CD4-positive, alpha-beta T cell treated with Interleukin-17A for 1 hour (primary cell): ENCODE measurements around the gene TMEM231.
"Not testable (repeated sequence)": the region's sequence is repeated elsewhere in the genome, so short reads cannot be mapped to it uniquely, and the experiment has no call there.

Source experiments
- DNase-seq: peaks from one replicate; pipeline ENCODE4 v3.0.0-alpha.2; 2020

The TMEM231 gene

DNA sequence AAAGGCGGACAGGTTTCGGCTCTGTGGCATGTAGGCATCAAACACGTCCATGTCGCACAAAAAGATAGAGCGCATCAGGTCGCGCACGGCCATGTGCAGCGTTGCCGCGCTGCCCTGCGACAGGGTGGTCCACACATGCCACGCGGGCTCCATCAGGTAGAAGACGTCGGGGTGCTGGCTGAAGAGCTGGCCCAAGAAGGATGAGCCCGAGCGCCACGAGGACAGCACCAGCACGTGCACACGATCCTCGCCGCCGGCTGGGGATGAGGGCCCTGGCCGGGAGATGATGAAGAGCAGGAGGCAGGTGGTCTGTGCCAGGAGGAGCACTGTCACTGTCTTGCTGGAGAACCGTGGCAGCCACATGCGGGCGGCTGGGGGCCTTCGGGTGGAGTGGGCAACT is 26.1 kb downstream of the TMEM231 start:
- DNase-seq = no peak

GRCh38 chr16:75529056-75529905 is 26.8 kb downstream of the TMEM231 start:
- DNase-seq = no peak

DNA sequence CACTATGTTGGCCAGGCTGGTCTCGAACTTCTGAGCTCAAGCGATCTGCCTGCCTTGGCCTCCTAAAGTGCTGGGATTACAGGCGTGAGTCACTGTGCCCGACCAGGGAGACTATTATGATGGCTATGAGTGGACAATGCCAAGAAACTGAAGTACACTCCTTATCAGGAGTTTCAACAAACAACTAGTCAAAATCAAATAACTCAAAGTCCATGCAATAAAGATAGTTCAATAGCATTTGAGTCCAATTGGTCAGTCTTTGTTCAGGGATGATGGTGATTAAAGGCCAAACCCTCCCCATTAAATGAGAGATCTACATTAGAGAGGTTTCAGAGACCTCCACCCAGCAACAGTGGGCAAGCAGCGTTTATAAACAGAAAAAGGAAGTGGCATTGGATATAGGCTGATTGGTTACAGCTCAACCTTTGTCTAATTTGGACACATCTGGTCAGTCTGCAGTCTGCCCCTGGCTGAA is 28.2 kb downstream of the TMEM231 start:
- no peak for DNase-seq

DNA sequence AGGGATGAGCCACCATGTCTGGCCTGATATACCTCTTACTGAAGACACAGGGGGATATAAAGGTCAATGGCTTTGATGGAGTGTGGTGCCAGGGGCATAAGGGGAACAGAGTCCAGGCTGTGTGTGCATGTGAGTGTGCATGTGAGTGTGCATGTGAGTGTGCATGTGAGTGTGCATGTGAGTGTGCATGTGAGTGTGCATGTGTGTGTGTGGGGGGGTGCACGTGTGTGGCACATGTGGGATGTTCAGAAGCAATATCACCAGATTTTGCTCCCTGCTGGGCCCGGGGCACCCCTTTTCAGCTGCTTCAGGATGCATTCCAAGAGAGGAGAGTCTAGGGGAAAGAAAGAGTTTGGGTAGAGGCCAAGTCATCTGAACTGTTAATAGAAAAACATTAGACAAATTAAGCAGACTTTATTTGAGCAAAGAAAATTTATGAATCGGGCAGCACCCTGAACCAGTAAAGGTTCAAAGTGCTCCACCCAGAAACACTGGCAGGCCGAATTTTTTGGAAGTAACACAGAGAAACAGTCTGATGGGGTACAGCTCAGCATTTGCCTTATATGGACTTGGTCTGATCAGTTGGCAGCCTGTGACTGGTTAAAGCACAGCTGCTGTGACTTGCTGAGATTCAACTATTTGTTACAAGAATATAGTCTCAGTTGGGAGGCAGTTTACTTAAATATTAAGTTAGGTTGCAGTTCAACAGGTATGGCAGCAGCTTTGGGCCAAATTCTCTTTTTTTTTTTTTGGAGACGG is 29.8 kb downstream of the TMEM231 start:
- no peak for DNase-seq

DNA sequence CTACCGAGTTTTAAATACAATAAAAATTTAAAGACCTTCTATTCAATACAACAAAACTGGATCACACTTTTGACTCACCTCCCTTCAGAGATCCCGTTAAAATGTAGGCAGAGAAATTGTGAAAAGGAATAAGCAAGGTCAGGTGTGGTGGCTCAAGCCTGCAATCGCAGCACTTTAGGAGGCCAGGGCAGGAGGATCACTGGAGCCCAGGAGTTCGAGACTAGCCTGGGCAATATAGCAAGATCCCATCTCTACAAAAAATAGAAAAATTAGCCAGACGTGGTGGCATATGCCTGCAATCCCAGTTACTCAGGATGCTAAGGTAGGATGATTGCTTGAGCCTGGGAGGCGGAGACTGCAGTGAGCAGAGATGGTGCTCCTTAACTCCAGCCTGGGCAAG is 36.9 kb downstream of the TMEM231 start:
- DNase-seq = no peak

GRCh38 chr16:75516189-75516966 is 39.7 kb downstream of the TMEM231 start:
- DNase-seq = peak; percentile 35

DNA sequence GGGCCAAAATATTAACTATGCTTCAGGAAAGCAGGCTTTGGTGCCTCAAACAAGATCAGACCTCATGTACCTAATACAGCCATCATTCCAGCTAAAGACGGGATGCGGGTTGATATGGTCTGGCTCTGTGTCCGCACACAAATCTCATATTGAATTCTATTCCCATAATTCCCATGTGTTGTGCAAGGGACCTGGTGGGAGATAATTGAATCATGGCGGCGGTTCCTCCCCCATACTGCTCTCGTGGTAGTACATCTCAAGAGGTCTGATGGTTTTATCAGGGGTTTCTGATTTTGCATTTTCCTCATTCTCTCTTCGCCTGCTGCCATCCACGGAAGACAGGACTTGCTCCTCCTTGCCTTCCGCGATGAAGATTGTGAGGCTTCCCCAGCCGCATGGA is 41.8 kb downstream of the TMEM231 start:
- DNase-seq = no peak

- DNase-seq = no peak
Measured at GRCh38 chr16:75506574-75506973, 49.5 kb downstream of the TMEM231 start.

DNA sequence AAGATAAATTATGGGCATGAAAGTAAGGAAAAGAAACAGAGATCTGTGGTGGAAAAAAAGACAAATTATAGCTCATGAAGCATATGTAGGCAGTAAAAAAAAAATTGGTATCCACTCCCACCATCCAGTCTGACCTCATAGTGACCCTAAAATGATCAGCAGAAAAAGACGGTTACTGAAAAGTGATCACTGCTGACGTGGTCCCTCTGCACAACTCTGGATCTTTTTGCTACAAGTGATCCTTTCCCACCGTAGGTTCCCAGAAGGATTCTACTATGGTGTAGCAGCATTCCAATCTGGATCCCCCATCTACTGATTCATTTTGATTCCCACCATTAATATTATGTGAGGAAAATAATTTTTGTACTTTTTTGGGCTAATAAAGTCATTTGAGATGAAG is 49.9 kb downstream of the TMEM231 start:
- DNase-seq = no peak

GRCh38 chr16:75503801-75504200 is 52.3 kb downstream of the TMEM231 start:
- no peak for DNase-seq

GRCh38 chr16:75502916-75503605 is 53.0 kb downstream of the TMEM231 start:
- no peak for DNase-seq

DNA sequence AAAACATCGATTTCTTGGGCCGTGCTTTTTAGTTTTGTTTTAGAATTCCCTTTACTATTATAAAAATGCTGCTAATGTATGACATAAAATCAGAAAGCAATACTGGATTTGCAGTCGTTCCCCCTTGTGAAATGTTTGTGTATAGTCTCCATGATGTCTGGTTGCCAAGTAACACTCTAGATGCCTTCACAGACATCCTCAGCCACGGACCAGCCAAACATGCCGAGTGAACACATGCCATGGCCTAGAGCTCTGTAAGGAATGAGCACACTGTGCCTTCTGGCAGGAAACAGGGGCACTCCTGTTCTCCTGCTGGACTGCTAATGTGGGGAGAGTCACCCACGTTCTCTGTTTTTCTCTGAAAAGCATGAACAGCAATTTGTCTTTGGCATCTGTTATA is 54.2 kb downstream of the TMEM231 start:
- DNase-seq = not testable (repeated sequence)

DNA sequence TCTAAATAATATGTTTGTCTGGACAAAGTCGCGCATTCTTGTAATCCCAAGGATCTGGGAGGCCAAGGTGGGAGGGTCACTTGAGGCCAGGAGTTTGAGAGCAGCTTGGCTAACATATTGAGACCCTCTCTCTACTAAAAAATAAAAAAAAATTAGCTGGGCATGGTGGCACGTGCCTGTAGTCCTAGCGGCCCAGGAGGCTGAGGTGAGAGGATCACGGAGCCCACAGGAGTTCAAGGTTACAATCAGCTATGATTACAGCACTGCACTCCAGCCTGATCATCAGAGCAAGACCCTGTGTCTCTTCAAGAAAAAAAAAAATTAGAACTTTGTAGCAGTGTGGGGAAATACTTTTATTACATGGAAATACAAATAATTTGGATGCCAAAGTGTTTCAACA is 54.7 kb downstream of the TMEM231 start:
- no peak for DNase-seq

DNA sequence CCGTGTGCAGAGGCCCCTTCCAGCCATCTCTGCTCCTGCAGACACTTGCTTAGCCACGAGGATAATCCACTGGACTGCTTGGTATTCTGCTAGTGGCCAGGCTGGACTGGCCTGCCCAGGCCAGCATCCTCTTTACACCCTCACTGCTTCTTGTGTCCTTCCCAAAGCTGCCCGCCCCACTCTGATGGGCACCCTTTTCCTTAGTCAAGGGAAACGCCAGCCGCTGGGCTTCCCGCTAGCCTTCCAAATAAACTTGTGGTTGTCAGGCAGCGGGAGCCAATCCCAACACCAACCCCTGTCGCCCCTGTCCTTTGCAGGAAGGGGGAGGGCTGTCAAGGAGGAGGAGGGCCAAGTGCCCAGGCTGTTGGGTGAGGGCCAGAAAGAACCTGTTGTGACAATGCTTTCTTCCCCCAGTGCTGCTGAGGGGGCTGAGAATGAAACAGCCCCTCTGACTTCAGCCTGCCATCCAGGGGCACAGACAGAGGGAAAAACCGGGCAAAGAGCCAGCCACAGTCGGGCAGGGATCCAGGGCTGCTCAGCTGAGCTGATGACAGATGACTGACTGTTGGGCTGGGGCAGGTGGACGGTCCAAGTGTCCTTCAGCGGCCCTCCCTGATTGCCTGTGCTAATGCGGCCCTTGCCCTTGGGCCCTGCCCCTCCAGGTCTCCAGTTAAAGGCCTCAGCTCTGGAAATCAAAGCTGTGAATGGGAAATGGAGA is 57.3 kb downstream of the TMEM231 start:
- DNase-seq = not testable (repeated sequence)

DNA sequence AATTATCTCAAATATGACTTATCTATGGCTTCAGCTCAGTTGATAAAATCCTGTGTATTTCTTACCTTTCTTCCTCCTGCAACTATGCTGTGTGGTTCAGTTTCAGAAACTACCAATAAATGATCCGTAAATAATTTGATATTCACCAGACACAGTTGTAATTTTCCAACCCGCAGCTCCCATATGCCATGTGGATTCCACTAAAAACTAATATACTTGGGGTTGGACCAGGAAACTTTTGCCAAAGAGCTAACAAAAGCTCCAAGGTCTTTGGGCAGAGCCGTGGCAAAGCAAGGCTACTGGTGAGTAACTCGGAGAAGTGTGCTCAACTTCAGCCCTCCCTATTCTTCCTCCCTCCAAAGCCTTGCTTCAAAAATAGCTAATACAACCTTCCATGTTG is 58.5 kb downstream of the TMEM231 start:
- DNase-seq = no peak

- DNase-seq = no peak
Measured at GRCh38 chr16:75495076-75495674, 60.9 kb downstream of the TMEM231 start, which contains the start of gene CHST6. Gene CHST6 (minus strand): TSS chr16:75495441. CDS start chr16:75479828, 15,613 bp downstream.

GRCh38 chr16:75494661-75495075 is 61.4 kb downstream of the TMEM231 start:
- no peak for DNase-seq

GRCh38 chr16:75494184-75494583 is 61.9 kb downstream of the TMEM231 start:
- no peak for DNase-seq

DNA sequence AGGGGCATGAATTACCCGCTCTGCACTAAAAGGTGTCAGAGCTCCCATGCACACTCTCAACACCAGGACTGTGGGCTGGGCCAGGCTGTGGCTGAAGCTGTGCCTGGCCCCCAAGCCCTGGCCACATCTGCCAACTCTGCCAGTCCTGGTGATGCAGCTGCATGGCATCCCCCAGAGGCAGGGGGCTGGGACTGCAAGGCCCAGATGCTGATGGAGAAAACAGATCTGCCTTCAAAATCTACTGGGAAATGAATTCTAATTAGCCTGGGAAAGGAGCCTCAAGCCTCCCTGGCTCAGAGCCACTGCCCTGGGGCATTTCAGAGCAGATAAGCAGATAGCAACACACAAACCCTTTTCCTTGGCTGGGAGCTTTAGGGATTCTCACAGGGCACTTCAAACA is 64.2 kb downstream of the TMEM231 start:
- no peak for DNase-seq

DNA sequence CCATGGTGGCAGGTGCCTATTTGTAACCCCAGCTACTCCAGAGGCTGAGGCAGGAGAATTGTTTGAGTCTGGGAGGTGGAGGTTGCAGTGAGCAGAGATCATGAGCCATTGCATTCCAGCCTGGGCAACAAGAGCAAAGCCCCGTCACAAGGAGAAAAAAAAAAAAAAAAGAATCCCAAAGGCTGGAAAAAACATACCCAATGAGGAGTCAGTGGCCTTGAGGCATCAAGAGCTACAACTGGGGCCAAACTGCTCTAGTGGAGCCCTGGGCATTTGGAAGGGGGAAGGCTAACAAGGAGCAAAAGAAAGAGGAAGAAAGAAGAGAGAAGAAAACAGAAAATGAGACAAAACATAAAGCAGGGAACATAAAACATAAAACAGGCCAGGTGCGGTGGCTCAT is 67.7 kb downstream of the TMEM231 start:
- no peak for DNase-seq
